ENCODE results near the gene SUN5.

Gene SUN5

DNA sequence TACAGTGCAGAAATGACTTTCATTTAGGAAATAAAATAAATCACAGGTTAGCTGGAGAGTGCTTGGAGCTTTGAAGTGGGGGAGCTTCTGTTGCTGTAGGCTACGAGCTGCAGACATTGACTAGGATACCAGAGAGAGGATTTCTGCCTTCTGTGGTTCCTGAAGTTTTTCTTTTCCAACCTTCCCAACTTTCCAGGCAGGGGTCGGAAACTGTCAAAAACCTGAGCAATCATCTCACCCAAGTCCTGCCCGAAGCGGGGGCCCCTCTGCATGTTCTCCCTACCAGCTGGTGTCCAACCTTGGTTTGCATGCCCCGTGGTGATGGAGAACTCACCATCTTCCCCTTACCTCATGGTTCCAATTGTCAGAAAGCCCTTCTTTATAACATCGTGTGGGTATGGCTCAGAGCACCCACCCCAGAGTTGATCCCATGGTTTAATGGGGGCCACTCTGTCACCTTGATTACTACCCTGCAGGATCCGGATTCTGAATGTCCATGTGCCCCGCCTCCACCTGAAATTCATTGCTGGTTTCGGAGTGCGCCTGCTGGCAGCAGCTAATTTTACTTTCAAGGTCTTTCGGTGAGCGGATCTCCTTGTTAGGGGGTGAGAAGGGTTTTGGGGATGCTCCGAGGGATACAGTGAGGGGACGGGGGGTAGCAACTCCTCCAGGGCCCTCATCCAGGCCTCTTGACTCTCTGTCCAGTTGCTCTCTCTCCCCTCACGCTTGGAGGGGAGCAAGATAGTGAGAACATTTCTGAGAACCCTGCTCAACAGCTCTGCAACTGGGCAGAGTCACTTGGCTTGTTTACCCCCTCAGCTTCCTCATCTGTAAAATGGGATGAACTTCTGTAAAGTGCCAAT lies 8.3 kb upstream of the SUN5 start:
- no peak for DNase-seq

- no peak for DNase-seq
Observed at GRCh38 chr20:33010674-33011449, 6.6 kb upstream of the SUN5 start.

DNA sequence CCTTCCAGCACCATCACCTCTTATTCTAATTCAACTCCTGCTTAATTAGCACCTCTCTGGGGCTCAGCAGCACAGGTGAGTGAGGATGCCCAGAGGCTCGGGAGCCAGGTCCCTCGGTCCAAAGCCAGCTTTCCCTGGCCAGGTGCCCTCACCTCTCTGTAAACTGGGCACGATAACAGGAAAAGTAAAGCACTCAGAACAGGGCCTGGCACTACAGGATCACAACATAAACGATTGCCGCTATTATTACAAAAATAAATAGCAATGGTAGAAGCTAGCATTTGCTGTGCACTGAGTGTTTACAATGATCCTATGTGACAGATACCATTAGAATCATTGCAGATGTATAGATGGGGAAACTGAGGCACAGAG lies 5.9 kb upstream of the SUN5 start:
- no peak for DNase-seq

- peak; percentile 34 for DNase-seq
Observed at GRCh38 chr20:33009214-33010132, 5.2 kb upstream of the SUN5 start.

GRCh38 chr20:33008336-33009213 lies 4.3 kb upstream of the SUN5 start:
- DNase-seq: no peak

GRCh38 chr20:33007376-33008335 lies 3.4 kb upstream of the SUN5 start, which contains the start of gene BPIFB2:
BPIFB2 (plus strand) TSS chr20:33007704; CDS start chr20:33008575, 871 bp downstream.
- DNase-seq: no peak

- no peak for DNase-seq
Observed at GRCh38 chr20:33006776-33007375, 2.6 kb upstream of the SUN5 start.

DNA sequence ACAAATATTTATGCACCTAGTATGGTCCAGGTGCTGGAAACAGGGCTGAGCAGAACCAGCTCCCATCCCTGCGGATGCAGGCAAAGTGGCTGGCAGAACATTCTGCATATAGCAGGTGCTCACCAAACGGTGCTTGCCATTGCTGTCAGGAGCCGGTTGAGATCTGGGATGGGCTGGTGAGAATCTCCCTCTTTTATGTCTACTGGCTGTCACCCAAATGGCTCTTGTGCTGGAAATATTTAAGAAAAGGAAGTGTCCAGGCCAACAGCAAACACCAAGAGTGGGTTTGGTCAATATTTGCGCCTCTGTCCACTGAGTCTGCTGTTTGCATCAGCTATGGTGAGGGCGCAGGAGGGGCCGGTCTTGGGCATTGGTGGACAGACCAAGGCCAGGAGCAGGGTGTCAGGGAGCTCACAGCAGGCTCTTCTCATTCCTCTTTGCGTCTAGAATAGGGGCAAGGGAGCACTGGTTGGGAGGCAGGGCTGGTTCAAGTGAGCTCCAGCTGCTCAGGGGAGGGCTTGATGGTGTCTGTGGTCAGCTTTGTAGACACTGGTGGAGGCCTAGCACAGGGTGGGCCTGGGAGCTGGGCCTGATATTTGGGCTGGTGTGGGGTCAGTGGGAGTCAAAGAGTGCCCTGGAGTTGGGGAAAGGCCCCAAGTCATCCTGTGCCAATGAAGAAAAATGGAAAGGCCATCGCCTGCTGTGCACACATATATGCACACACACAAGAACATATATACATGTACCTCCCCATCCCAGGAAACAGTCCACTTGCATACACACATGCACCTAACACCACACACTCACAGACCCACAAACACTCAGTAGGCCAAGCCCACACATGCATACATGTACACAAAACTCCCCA lies 1.9 kb upstream of the SUN5 start:
- no peak for DNase-seq

DNA sequence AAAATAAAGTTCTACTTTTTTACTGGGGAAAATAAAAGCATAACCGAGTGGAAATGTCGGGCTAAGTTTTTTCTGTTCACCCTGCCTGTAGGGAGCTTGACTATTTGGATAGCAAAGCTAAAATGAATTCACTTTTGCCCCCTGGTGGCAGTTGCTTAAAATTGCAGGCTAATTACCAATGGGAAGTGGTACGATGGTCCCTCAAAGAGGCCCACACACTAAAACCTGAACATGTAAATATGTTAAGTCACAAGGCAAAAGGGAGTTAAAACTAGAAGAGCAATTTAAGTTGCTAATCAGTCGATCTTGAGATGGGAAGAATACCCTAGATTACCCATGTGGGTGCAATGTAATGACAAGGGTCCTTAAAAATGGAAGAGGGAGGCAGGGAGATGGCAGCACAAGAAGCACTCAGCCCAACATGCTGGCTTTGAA lies 916 bp upstream of the SUN5 start:
- peak; percentile 44 for DNase-seq

- no peak for DNase-seq
Observed at GRCh38 chr20:33002087-33002808, 2.0 kb downstream of the SUN5 start.

DNA sequence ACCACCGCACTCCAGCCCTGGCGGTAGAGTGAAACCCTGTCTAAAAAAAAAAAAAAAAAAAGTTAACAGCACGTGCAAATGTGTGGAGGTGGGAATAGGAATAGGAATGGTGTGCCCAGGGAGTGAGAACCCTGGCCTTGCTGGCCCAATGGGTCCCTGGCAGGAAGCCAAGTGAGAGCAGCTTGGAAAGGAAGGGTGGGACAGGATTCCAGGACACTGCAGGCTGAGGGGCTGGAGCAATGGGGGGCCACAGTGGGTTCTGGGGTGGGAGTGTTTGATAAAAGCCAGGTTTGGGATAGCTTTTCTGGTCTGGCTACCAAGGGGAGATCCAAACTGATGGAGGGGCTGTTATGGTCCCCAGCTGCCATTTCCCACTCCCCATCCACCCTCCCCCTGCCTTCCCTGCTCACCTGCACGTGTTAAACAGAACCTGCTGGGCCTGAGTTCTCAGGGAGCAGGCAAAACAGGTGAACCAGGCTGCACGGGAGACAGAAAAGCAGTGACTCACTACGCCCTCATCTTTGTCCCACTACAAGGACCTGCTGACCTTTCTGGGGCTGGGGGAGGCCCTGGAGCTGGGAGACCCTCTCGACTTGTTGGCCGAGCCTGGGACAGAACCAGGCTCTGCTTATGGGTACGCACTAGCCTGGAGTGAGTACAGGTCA lies 3.3 kb downstream of the SUN5 start:
- no peak for DNase-seq

DNA sequence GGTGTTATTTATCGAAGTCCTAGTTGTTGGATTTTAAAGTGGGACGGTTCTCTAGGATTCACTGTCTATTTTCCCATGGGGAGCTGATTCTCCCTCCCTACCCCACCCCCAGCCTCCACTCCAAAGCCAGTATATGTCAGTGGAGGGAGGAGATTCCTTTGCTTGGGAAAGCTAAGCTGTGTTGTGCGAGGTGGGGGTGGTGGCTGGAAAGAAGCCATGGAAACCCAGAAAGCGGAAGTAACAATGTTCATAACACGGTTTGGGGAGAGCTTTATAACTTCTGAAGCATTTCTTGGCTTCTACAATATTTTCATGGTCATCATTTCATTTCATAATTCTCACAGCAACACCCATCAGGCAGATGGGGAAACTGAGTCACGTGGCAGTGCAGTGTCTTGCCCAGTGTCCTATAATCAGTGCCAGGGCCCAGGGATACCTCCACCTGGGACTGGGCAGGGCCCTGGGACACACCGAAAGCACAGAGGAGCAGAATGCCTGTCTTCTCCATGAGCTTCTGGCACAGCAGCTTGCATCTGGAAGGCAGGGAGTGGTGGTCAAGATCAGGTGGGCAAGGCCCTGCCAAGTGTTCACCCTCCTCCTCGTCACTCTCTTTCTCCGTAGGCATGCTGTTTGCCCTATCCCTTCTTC lies 4.5 kb downstream of the SUN5 start:
- DNase-seq: no peak

DNA sequence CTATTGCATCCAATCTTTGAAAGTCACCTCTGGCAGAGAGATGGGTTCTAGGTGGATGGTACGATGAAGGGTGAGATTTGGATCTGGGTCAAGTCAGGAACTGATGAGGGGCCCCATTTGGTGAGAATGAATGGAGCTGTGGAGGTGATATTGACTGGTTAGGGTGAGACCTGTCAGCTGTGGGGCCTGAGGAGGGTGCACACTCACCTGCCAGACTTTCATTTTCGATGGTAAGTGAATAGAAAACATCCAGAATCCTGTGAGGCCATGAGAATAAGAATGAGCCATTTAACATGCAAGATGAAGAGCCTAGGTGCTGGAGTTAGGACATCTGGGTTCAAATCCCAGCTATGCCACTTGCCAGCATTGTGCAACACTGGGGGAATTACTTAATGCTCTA lies 6.8 kb downstream of the SUN5 start:
- no peak for DNase-seq

- DNase-seq: no peak
Observed at GRCh38 chr20:32995802-32996201, 8.4 kb downstream of the SUN5 start.

DNA sequence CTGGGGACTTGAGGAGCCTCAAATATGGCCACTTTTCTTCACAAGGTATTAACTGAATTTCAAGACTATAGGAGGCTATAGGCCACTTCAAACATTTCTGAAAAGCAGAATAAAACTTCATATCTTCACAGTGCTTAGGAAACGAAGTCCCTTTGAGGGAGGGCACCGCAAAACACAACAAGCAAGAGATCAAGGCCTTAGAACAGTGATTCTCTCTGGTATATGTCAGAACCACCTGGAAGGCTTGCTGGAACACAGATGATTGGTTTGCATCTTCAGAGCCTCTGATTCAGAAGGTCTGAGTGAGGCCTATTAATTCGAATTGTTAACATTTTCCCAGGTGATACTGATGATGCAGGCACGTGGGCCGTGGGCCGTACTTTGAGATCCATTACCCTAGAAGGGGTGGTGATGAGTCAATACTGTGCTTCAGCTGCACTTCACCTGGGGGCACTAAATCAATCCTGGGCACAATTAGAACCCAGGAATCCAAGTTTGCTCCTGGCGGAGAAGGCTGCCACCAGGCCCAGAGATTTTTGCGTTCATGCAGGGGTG lies 10.7 kb downstream of the SUN5 start:
- DNase-seq: no peak

- DNase-seq: no peak
Observed at GRCh38 chr20:32991792-32992641, 12.2 kb downstream of the SUN5 start.
